ENCODE results near the gene PROM1. TPM values are rescaled to one million over a fixed set of nuclear protein-coding genes. Genes with fewer than 3 reads are reported as not detected.

PROM1 gene
- total and polyA plus RNA-seq, 2 of the 8 experiments (the other 6 are each of a cell fraction or from before 2014, with no cell fraction given) = 36.0 to 59.7 TPM

DNA sequence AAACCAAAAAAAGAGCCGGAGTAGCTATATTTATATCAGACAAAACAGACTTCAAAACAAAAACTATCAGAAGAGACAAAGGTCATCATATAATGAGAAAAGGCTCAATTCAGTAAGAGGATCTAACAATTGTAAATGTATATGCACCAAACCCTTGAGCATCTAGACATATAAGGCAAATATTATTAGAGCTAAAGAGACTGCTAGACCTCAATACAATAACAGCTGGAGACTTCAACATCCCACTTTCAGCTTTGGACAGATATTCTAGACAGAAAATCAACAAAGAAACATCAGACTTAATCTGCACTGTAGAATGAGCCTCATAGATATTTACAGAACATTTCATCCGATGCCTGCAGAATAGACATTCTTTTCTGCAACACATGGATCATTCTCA, 4.8 kb upstream of the PROM1 start (continued):
- no peak for TF ChIP-seq YY1 (IDR thresholded peaks at IDR 0.05; ENCODE audit: low read depth, low read length)

Measured in H1 (cell line).